Prostate gland (tissue), 2 donors: ENCODE results near the gene USP10.

Source experiments
- POLR2A ChIP-seq: fragments of 450-650 bp; IDR thresholded peaks from one replicate; pipeline ENCODE4 v1.6.1; 2016; ENCODE audit warnings: antibody characterized with exemption, mild to moderate bottlenecking
- POLR2AphosphoS5 ChIP-seq: sonication (generic); formaldehyde crosslinking; IDR thresholded peaks from one replicate; pipeline ENCODE4 v1.6.1; 2017; ENCODE audit warnings: antibody characterized with exemption
- TF ChIP-seq, protein P1 (sequence below), 4 experiments: fragments of 200-600 bp in 2 of 4; fragments of 450-650 bp in 2 of 4; sonication (generic) in 2 of 4; IDR thresholded peaks; 1 replicate in 3 of 4; 2 replicates in 1 of 4; pipeline ENCODE4 v1.5.1; 2016 to 2019; ENCODE audit warnings: antibody characterized with exemption in 4 of 4, mild to moderate bottlenecking in 2 of 4, moderate library complexity in 2 of 4

GRCh38 chr16:84754956-84755672 lies 55.3 kb downstream of the USP10 start:
- TF ChIP-seq, protein P1, sequence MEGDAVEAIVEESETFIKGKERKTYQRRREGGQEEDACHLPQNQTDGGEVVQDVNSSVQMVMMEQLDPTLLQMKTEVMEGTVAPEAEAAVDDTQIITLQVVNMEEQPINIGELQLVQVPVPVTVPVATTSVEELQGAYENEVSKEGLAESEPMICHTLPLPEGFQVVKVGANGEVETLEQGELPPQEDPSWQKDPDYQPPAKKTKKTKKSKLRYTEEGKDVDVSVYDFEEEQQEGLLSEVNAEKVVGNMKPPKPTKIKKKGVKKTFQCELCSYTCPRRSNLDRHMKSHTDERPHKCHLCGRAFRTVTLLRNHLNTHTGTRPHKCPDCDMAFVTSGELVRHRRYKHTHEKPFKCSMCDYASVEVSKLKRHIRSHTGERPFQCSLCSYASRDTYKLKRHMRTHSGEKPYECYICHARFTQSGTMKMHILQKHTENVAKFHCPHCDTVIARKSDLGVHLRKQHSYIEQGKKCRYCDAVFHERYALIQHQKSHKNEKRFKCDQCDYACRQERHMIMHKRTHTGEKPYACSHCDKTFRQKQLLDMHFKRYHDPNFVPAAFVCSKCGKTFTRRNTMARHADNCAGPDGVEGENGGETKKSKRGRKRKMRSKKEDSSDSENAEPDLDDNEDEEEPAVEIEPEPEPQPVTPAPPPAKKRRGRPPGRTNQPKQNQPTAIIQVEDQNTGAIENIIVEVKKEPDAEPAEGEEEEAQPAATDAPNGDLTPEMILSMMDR (IDR thresholded peaks at IDR 0.05), result peak in 1 of 4 experiments; percentile 18
- TF ChIP-seq POLR2A (no peak), POLR2AphosphoS5 (no peak)
